ENCODE data around the gene REST.
"Not testable (repeated sequence)": the region's sequence is repeated elsewhere in the genome, so short reads cannot be mapped to it uniquely, and the experiment has no call there.

The REST gene

DNA sequence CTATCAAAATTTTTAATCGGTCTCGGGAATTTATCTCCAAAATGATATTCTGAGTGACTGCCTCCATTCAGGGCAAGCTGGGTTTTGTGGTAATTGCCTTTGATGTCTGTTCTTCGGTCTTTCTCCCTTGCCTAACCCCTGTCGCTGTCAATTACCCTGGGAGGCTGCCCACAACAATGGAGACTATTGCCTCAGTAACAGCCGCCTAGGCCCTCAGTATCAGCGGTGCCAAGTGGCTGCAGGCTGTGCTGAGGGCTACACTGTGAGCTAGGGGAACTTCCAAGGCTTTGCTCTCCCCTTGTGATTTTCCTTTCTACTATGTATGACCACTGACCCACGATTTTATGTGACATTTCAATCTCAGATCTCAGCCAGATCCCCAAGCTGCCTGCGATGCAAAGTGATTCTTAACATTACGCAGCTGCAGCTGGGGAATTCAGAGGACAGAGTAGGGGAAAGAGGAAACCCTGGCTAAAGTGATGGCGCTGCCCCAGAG is 36.3 kb upstream of the REST start:
- H3K4me3 ChIP-seq (ENCODE audit: low read depth, low read length): no peak overlapping the region
- TF ChIP-seq, protein P1, sequence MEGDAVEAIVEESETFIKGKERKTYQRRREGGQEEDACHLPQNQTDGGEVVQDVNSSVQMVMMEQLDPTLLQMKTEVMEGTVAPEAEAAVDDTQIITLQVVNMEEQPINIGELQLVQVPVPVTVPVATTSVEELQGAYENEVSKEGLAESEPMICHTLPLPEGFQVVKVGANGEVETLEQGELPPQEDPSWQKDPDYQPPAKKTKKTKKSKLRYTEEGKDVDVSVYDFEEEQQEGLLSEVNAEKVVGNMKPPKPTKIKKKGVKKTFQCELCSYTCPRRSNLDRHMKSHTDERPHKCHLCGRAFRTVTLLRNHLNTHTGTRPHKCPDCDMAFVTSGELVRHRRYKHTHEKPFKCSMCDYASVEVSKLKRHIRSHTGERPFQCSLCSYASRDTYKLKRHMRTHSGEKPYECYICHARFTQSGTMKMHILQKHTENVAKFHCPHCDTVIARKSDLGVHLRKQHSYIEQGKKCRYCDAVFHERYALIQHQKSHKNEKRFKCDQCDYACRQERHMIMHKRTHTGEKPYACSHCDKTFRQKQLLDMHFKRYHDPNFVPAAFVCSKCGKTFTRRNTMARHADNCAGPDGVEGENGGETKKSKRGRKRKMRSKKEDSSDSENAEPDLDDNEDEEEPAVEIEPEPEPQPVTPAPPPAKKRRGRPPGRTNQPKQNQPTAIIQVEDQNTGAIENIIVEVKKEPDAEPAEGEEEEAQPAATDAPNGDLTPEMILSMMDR (IDR thresholded peaks at IDR 0.05; ENCODE audit: borderline replicate concordance, insufficient read depth, low read depth, low read length): no peak

DNA sequence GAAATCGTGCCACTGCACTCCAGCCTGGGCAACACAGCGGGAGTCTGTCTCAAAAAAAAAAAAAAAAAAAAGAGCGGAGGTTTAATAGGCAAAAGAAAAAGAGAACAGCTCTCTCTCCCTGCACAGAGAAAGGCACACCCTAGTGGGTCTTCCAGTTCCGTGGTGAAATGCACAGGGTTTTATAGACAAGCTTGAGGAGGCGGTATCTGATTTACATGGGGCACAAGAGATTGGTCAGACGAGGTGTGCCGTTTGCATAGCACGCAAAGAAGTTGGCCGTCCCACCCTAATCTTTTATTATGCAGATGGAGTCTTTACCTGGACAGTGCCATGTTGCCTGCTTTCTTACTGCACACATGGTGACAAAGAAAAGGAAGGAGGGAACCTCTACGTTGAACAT is 33.5 kb upstream of the REST start:
- H3K4me3 ChIP-seq (ENCODE audit: low read depth, low read length): no peak overlapping the region
- TF ChIP-seq, protein P1 (IDR thresholded peaks at IDR 0.05; ENCODE audit: borderline replicate concordance, insufficient read depth, low read depth, low read length): no peak

DNA sequence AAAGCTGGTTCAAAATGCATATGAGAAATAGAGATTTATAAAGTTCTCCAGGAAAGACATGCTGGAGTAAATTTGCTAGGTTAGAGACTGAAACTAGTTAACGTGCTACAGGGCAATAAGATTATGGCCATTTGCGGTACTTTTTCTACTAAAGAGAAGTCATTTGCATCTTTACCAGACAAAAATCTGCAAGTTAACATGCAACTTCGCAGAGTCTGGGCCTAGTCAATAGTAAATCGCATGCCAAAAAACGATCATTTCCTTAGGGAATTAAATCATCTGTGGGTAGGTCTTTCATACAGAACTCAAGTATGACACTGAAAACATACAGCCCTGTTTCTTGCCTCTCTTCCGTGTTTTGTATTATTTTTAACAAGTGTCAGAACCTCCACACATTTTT is 32.8 kb upstream of the REST start:
- H3K4me3 ChIP-seq (ENCODE audit: low read depth, low read length): no peak overlapping the region
- TF ChIP-seq, protein P1 (IDR thresholded peaks at IDR 0.05; ENCODE audit: borderline replicate concordance, insufficient read depth, low read depth, low read length): no peak

DNA sequence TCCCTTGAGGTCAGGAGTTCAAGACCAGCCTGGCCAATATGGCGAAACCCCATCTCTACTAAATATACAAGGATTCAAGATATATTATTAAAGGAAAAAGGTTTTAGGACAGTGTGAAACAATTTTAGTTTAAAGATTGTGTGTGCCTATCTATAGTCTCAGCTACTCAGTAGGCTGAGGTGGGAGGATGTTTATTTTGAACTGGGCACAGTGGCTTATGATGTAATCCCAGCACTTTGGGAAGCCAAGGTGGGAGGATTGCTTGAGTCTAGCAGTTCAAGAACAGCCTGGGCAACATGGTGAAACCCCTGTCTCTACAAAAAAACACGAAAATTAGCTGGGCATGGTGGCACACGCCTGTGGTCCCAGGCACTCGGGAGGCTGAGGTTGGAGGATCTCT is 31.4 kb upstream of the REST start:
- TF ChIP-seq, protein P1 (IDR thresholded peaks at IDR 0.05; ENCODE audit: borderline replicate concordance, insufficient read depth, low read depth, low read length): no peak
- no peak overlapping the region for H3K4me3 ChIP-seq (ENCODE audit: low read depth, low read length)

DNA sequence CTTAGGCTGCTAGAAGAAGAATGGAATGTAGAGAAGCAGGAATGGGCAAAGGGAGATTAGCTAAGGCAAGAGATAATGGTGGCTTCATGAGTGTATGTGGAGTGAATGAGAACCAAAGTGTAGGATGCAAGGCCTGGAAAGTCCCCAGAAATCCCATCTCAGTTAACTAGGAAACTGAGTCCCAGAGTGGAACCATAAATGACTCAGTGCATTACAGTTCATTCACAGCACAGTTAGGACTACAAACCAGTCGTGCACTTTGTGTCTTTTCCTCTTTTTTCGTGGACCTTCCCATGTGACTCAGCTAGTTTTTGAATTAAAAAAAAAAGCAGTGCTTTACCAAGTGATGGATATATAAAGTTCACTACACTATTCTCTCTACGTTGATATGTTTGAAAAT is 27.7 kb upstream of the REST start:
- H3K4me3 ChIP-seq (ENCODE audit: low read depth, low read length): no peak overlapping the region
- TF ChIP-seq, protein P1 (IDR thresholded peaks at IDR 0.05; ENCODE audit: borderline replicate concordance, insufficient read depth, low read depth, low read length): no peak

DNA sequence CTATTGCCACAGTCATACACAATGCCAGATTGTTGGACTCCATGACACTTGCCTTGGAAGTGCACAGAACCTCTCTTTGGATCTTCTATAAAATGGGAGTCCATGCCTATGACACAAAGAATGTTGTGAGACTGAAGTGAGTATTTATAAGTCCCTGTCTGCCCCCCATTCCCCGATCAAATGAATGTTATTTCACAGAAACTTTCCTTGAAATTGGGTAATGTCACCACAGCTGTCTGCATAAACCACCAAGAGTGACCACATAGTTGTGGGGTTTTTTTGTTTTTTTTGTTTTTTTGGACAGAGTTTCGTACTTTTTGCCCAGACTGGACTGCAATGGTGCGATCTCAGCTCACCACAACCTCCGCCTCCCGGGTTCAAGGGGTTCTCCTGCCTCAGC is 27.1 kb upstream of the REST start:
- TF ChIP-seq, protein P1 (IDR thresholded peaks at IDR 0.05; ENCODE audit: borderline replicate concordance, insufficient read depth, low read depth, low read length): no peak
- no peak overlapping the region for H3K4me3 ChIP-seq (ENCODE audit: low read depth, low read length)

DNA sequence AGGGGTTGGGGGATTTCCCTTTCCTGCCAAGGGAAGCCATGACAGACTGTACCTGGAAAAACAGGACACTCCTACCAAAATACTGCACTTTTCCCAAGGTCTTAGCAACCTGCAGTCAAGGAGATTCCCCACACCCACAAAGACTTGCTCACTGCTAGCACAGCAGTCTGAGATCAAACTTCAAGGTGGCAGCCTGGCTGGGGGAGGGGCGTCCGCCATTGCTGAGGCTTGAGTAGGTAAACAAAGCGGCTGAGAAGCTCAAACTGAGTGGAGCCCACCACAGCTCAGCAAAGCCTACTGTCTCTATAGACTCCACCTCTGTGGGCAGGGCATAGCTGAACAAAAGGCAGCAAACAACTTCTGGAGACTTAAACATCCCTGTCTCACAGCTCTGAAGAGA is 23.2 kb upstream of the REST start:
- H3K4me3 ChIP-seq (ENCODE audit: low read depth, low read length): not testable (repeated sequence)

DNA sequence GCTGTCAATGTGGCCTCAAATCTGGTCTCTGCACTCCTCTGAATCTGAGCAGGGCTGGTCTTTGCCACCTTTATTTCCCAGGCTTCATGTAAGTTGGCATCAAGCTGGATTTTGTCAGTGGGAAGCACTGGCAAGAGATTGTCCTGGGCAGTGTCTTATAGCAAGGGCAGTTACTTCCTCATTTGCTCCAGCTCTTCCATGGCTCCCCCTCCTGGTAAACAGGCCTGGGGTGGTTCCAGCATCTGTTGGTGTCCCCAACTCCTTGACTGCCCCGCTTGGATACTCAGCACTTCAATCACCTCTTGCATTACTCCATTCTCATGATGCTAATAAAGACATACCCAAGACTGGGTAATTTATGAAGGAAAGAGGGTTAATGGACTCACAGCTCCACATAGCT is 15.0 kb upstream of the REST start:
- H3K4me3 ChIP-seq (ENCODE audit: low read depth, low read length): no peak overlapping the region
- TF ChIP-seq, protein P1 (IDR thresholded peaks at IDR 0.05; ENCODE audit: borderline replicate concordance, insufficient read depth, low read depth, low read length): no peak

DNA sequence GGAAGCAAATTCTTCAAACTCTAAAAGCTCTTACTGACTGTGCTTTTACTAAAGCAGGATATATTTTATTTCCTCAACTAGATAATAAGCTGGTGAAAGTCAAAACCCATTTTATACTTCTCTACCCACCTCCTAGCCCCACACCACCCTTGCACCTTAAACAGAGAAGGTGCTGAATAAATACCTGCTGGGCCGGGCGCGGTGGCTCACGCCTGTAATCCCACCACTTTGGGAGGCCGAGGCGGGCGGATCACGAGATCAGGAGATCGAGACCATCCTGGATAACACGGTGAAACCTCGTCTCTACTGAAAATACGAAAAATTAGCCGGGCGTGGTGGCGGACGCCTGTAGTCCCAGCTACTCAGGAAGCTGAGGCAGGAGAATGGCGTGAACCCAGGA is 9.9 kb upstream of the REST start:
- not testable (repeated sequence) for H3K4me3 ChIP-seq (ENCODE audit: low read depth, low read length)

DNA sequence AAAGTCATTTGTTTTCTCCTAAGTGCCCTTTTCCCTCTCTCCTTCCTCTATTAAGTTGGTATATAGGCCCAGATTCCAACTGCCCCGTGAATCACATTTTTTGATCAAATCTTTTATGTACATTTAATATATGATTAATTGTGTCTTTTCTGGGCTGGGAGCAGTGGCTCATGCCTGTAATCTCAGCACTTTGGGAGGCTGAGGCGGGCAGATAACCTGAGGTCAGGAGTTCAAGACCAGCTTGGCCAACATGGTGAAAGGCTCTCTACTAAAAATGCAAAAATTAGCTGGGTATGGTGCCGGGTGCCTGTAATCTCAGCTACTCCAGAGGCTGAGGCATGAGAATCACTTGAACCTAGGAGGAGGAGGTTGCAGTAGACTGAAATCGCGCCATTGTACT is 7.5 kb upstream of the REST start:
- H3K4me3 ChIP-seq (ENCODE audit: low read depth, low read length): not testable (repeated sequence)

All from GM12875 (cell line).